Bone marrow (tissue), 2 donors: ENCODE data around the gene EIF4E3.

Experiments
- DNase-seq, 2 donors: peaks; one replicate each; lab custom pipeline; 2025; lab: John Stamatoyannopoulos, UW

Gene EIF4E3

DNA sequence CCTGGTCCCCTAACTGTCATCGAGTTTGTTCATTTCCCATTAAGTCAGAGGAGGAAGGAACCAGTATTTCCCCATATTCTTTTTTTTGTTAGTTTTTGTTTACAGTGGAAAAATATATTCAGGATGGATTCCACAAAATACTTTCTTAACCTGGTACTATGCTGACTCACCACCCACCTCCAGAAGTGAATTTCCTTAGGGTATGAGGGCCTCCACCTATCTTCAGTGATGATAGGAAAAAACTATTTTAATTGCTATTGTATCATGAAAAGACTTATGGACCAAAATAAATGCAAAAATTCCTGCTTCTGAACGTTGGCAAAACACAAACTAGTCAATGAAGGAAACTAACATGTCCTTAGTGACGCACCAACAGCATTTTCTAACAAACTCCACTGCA is 77.5 kb downstream of the EIF4E3 start:
- no peak for DNase-seq

DNA sequence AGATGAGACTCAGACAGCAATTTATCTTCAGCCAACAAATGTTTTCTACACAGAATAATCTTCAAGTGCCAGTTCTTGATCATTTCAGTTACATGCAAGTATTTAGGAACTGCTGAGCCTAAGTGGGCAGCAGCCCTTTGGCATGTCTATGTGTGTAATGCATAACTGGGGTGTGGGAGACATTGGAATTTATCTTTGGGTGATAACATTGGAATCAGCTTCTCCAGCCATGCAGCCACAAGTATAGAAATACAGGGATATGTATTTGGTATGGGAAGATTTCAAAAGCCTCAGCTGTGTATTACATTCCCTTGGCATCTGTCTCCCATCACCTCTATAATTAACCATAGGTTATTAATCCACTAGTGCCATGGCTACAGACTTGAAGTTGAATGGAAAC is 78.2 kb downstream of the EIF4E3 start:
- no peak for DNase-seq

DNA sequence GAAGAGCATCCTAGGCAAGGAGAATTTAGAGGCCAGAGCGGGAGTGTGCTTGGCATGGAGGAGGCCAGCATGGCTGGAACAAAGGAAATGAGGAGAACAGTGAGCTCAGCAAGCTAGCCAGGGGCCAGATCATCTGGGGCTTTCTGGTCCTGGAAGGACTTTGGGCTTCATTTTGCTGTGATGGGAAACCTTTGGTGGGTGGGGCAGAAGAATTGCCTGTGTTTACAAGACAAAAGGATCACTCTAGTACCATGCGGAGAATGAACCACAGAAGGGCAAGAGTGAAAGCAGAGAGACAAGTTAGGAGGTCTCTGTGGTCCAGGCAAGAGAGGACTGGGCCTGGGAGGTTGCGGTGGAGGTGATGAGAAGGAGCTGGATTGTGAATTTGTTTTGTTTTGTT is 80.1 kb downstream of the EIF4E3 start:
- no peak for DNase-seq

DNA sequence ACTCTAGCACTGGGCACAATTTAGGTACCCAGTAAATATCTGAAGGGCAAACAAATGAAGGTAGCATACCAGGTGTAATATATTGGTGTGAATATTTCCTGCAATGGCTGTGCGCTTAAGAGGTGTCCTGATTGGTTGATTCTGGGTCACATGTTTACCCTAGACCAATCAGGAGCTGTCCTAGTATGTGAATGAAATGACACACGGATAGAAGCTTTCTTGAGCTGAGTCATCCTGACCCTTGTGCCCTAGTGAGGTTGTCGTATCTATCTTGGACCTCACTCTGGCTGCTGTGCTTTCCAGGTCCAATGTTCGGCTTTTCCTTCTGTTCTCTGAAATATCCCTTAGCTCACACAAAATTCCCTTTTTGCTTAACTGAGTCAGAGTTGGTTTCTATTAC is 83.5 kb downstream of the EIF4E3 start:
- no peak for DNase-seq

DNA sequence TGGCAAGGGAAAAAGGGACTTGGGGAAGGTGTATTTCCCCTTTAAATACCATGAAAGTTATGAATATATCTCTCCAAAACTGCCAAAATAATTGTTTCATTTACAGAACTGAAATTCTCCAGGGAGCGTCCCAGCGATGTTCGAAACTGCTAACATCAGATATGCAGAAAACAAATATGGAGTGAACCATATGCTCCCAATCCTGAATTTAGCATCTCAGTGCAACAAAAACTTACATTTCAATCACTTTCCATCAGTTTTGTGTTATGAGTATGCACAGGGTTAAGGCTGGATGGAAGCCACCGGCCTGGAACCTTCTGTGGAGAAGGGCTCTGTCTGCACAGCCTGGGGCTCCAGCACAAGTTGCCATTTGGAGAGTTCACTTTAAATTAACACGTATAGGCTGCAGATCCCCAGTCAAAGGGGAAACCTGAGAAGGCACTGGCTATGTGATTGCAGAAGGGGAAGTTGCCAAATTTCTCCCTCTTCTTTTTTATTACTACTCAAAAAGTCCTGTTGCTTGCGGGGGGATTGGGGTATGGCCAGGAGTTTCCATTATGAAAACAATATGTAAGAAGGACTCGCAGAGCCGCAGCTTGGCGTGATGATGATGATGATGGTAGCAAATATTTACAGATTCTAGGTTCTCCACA is 84.7 kb downstream of the EIF4E3 start:
- DNase-seq, result peak in 1 of 2 donors; percentile 32

DNA sequence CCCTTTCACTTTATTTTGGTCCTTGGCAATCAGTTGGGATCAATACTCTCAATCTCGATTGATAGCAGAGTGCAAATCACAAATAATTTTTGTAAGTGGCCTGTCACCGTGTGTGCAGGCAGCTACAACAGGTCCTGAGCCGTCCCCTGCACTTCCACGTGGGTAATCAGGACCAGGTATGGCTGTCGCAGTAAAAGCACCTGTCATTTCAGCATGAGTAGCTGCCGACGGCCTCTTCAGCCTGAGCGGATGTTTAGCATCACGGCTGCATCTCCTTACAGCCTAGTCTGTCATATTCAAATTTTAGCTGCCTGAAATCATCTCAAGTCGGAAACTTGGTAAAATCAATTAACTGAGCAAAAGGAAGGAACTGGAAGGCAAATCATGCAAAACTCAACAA is 88.7 kb downstream of the EIF4E3 start:
- no peak for DNase-seq

DNA sequence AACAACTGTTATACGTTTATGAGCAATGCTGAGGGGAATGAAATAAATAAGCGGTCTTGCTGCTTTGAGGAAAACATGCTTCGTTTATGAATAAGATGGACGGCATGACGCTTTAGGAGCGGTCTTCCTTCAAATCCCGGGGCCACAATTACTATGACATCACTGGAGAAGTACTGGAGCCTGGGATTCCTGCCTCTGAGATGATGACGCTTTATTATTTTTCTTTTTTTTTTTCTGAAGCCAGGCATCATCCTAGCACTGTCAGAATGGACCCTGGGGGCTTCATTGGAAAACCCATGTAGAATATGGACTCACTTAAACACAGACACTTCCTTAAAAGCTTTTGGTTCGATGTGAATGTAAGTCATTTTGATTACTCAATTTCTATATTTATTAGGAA is 89.2 kb downstream of the EIF4E3 start:
- no peak for DNase-seq

DNA sequence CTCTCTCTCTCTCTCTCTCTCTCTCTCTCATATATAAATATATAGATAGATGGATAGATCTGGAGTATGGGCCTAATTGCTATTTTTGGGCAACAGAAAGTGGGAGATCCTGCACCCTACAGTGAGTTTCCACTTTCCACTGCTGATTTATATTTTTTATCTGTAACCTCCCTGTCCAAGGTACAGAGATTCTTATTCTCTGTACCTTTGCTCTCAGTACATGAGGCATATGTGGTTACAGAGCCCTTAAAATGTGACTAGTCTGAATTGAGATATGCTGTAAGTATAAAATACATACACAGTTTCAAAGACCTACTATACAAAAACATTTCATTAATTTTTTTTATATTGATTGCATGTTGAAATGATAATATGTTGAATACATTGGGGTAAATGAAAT is 90.5 kb downstream of the EIF4E3 start:
- DNase-seq, result no peak

DNA sequence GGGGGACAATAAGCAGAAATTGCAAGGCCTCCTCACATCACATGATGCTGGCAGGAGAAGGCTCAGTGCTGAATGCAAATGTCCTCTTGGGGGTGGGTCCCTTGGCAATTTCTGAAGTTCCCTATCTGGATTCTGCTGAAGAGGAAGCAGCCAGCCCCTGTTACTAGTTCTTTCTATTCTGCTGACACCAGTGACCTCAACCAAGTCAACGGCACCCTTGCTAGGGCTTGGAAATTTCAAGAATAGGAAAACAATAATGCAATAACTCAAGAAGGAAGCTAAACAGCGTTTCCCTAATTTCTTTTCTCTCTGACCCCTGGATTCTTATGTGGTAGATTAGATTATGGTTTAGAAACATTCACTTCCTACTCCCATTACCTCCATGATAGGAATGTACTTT is 95.5 kb downstream of the EIF4E3 start:
- DNase-seq, result peak; percentile 5 to 42

DNA sequence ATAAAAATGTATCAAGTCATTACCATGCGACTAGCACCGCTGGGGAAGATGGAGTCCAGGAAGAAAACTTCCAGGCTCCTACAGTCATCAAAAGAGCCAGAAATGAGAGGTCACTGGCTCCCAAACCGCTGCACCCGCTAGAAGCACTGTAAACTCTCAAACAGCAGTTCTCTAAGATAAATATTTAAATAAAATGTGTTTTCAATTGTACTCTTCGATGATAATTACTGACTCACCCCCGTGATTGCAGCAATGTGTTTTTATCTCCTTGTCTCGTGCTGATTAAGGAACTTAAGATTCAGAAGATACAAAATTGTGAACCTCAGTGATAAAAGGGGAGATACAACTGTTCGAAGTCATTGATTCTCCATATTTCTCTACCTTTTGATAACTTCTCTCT is 95.9 kb downstream of the EIF4E3 start:
- no peak for DNase-seq

DNA sequence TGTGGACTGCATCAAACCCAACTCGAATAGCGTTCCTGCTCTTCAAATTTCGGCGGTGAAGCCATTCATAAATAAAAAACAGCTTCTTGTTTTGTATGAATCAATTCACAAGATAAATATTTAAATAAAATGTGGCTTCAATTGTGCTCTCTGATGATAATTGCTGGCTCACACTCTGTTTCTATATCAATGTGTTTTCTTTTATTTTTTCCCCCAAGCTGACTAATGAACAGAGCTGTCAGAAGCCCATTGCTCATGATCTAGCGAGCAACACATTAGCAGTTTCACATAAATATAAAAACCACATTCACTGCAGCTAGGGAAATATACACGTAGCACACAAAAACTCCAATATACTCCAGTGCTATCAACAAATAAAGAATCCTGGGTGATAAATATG is 96.7 kb downstream of the EIF4E3 start:
- DNase-seq, result no peak

DNA sequence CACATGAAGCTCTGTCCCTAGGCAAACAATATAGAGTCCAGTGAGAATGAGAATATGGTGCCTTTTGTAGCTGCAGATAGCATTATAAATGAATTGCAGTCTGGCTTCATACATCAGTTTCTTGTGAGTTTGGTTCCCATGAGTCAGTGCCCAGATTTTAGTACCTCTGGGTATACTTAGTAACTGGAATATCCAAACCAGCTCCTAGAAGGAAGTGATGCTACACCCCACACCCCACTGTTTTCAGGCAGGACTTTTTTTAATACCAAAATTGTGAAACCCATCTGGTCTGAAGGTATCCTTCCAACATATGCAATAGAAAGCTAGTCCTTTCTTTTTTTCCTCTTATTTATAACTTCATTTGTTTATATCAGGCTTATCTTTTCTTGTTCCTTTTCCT is 99.5 kb downstream of the EIF4E3 start:
- no peak for DNase-seq
